GM12878 (cell line): ENCODE measurements around the gene NEK1. TPM values are rescaled to one million over a fixed set of nuclear protein-coding genes. Genes with fewer than 3 reads are reported as not detected.

Source experiments
- BCL11A ChIP-seq: IDR thresholded peaks from 2 replicates; pipeline ENCODE4 v1.6.1; 2011; ENCODE audit warnings: low read depth, low read length
- CEBPZ ChIP-seq: fragments of 150-350 bp; IDR thresholded peaks from 2 replicates; pipeline ENCODE4 v1.6.1; 2016; ENCODE audit warnings: low read depth, low read length
- EED ChIP-seq: sonication (generic); IDR thresholded peaks from 2 replicates; pipeline ENCODE4 v1.6.1; 2016; ENCODE audit warnings: antibody characterized with exemption, low read depth
- GATAD2B ChIP-seq: fragments of 450-650 bp; conservative IDR thresholded peaks from 2 replicates; pipeline ENCODE4 v1.6.1; 2017; ENCODE audit warnings: low read depth, mild to moderate bottlenecking, moderate library complexity
- IKZF1 ChIP-seq: fragments of 450-650 bp; conservative IDR thresholded peaks from 2 replicates; pipeline ENCODE4 v1.6.1; 2017; ENCODE audit warnings: antibody characterized with exemption, mild to moderate bottlenecking
- NR2F1 ChIP-seq: fragments of 450-650 bp; conservative IDR thresholded peaks from 2 replicates; pipeline ENCODE4 v1.6.1; 2017; ENCODE audit warnings: mild to moderate bottlenecking
- RAD21 ChIP-seq: IDR thresholded peaks from 2 replicates; pipeline ENCODE4 v1.6.1; 2011; ENCODE audit warnings: mild to moderate bottlenecking, low read depth, low read length, moderate library complexity; ENCODE audit not compliant: insufficient read depth
- SMAD1 ChIP-seq: fragments of 450-650 bp; IDR thresholded peaks from 2 replicates; pipeline ENCODE4 v1.6.1; 2018; ENCODE audit warnings: mild to moderate bottlenecking, low read depth; ENCODE audit not compliant: partially characterized antibody
- SPI1 ChIP-seq: IDR thresholded peaks from 2 replicates; pipeline ENCODE4 v1.6.1; 2011; ENCODE audit warnings: low read depth, mild to moderate bottlenecking, low read length, moderate library complexity, borderline replicate concordance; ENCODE audit not compliant: insufficient read depth
- TAF1 ChIP-seq: IDR thresholded peaks from 2 replicates; pipeline ENCODE4 v1.6.1; 2011; ENCODE audit warnings: mild to moderate bottlenecking, low read depth, low read length, borderline replicate concordance
- YBX1 ChIP-seq: fragments of 450-650 bp; IDR thresholded peaks from 2 replicates; pipeline ENCODE4 v1.6.1; 2016; ENCODE audit warnings: antibody characterized with exemption
- polyA plus RNA-seq, 11 experiments: library from polyadenylated mRNA; depleted of rRNA in 4 of 11; unstranded in 6 of 11; stranded (reverse) in 5 of 11; fragments of >200 nt; fragmentation: Nextera tagmentation in 4 of 11; fragmentation: Illumina TruSeq in 1 of 11; extraction: Ambion mirVana in 4 of 11; extraction: Trizol in 1 of 11; gene quantifications; 1 replicate in 1 of 11; 2 replicates in 10 of 11; pipeline versions ENCODE4 v1.2.1 to v1.2.3, GENCODE V29; 2011 to 2016; ENCODE audit warnings: inconsistent platforms in 2 of 11, missing spikeins in 2 of 11, low read depth in 1 of 11
- total RNA-seq, 4 experiments: library from RNA; depleted of rRNA in 3 of 4; stranded (reverse); fragments of >200 nt in 3 of 4; fragmentation: Illumina TruSeq in 1 of 4; extraction: Trizol in 1 of 4; gene quantifications; 2 replicates each; pipeline versions ENCODE4 v1.2.1 to v1.2.3, GENCODE V29; 2013 to 2021

The NEK1 gene
- total and polyA plus RNA-seq, 10 of the 15 experiments (the other 5 are each of a cell fraction or from before 2014, with no cell fraction given) = 4.9 to 16.1 (median 7.5) TPM

DNA sequence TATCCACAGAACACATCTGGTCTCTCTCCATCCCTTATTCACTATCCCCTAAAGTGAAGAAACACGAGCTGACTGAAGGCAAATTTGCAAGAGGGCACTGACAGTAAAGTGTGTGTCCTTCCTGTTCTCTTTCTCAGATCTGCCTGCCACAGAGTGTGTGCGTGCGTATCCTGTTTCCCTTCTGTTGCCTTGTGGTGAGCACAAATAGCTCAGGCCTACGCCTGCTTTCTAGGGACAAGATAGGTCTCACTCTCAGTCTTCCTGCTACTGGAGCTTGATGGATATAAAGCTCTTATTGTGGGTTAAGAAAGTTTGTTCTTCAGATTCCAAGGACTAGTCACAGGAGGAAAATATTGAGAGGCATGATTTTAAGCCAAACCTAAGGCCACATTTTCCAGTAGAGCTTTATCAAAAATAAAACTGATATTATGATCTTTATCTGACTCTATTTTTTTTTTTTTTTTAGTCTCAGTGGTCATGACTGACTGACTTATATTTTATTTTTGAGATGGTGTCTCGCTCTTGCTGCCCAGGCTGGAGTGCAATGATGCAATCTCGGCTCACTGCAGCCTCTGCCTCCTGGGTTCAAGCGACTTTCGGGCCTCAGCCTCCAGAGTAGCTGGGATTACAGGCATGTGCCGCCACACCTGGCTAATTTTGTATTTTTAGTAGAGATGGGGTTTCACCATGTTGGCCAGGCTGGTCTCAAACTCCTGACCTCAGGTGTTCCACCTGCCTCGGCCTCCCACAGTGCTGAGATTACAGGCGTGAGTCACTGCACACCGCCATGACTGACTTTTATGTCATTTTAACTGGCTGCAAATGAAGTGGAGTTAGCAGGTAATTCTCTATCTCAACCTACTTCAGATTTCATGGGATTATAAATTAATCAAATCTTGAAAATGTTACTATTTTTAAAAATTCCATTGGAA is 201.3 kb downstream of the NEK1 start (continued):
- TF ChIP-seq GATAD2B = peak; percentile 71; the same call in 1 of the 2 replicates
- no peak for TF ChIP-seq YBX1
- TF ChIP-seq CEBPZ = no peak
- TF ChIP-seq RAD21 = peak; percentile 32; the same call in 1 of the 2 replicates
- TF ChIP-seq NR2F1 = no peak
- no peak for TF ChIP-seq SMAD1
- peak; percentile 60; the same call in 1 of the 2 replicates for TF ChIP-seq SPI1
- TF ChIP-seq IKZF1 = peak; percentile 97
- peak; percentile 56 for TF ChIP-seq TAF1
- peak; percentile 95 for TF ChIP-seq BCL11A
- TF ChIP-seq EED = peak; percentile 100
